HG03066 (cell line): Measurements from ENCODE around the gene HMGCS2.
"Not testable (repeated sequence)": the region's sequence is repeated elsewhere in the genome, so short reads cannot be mapped to it uniquely, and the experiment has no call there.

Experiments used
- ATAC-seq: cut with Tn5 transposase; IDR thresholded peaks from one replicate; pipeline ENCODE4 v1.9.1; 2021; ENCODE audit warnings: low read depth; ENCODE audit not compliant: unreplicated experiment

Gene HMGCS2

GRCh38 chr1:119732465-119733168 is 36.1 kb downstream of the HMGCS2 start:
- no peak for ATAC-seq

GRCh38 chr1:119731741-119732430 is 36.8 kb downstream of the HMGCS2 start:
- ATAC-seq, result no peak

GRCh38 chr1:119731060-119731459 is 37.6 kb downstream of the HMGCS2 start:
- ATAC-seq, result no peak

- ATAC-seq, result no peak
Observed at GRCh38 chr1:119729044-119729443, 39.7 kb downstream of the HMGCS2 start.

GRCh38 chr1:119727991-119728390 is 40.7 kb downstream of the HMGCS2 start:
- no peak for ATAC-seq

GRCh38 chr1:119725626-119726025 is 43.1 kb downstream of the HMGCS2 start:
- ATAC-seq, result no peak

GRCh38 chr1:119724611-119725218 is 44.0 kb downstream of the HMGCS2 start:
- no peak for ATAC-seq

- ATAC-seq, result no peak
Observed at GRCh38 chr1:119721896-119722295, 46.8 kb downstream of the HMGCS2 start.

- no peak for ATAC-seq
Observed at GRCh38 chr1:119720866-119721440, 47.8 kb downstream of the HMGCS2 start.

GRCh38 chr1:119718972-119719371 is 49.7 kb downstream of the HMGCS2 start:
- ATAC-seq, result no peak

GRCh38 chr1:119718409-119718808 is 50.3 kb downstream of the HMGCS2 start:
- ATAC-seq, result no peak

- ATAC-seq, result no peak
Observed at GRCh38 chr1:119715542-119715941, 53.2 kb downstream of the HMGCS2 start.

- ATAC-seq, result no peak
Observed at GRCh38 chr1:119714583-119714982, 54.1 kb downstream of the HMGCS2 start.

GRCh38 chr1:119713749-119714456 is 54.8 kb downstream of the HMGCS2 start:
- ATAC-seq, result no peak

GRCh38 chr1:119713039-119713748 is 55.5 kb downstream of the HMGCS2 start:
- ATAC-seq, result no peak

- peak; percentile 35 for ATAC-seq
Observed at GRCh38 chr1:119712342-119713038, 56.2 kb downstream of the HMGCS2 start.

GRCh38 chr1:119711804-119712341 is 56.8 kb downstream of the HMGCS2 start, which contains the start of gene PHGDH:
PHGDH (plus strand) TSS chr1:119711934; CDS start chr1:119712023, 89 bp downstream.
- ATAC-seq, result peak; percentile 68

GRCh38 chr1:119711356-119711803 is 57.3 kb downstream of the HMGCS2 start:
- ATAC-seq, result not testable (repeated sequence)

- ATAC-seq, result not testable (repeated sequence)
Observed at GRCh38 chr1:119706599-119706998, 62.1 kb downstream of the HMGCS2 start.
